ENCODE measurements around the gene ARPC5L. TPM values are rescaled to one million over a fixed set of nuclear protein-coding genes. Genes with fewer than 3 reads are reported as not detected.
A peak's percentile ranks its signal among the peaks of the same experiment; 100 is the strongest.

Gene ARPC5L
- total and polyA plus RNA-seq, 2 of the 13 experiments (the other 11 are each of a cell fraction or from before 2014, with no cell fraction given): 29.9 to 33.8 TPM

- TF ChIP-seq GFI1 (CRISPR knock-in tag; IDR thresholded peaks at IDR 0.05; ENCODE audit: borderline replicate concordance): 0 out of 2 replicates have a peak, but pooled peaks have one; percentile 25
- TF ChIP-seq ZNF558 (CRISPR knock-in tag; IDR thresholded peaks at IDR 0.05; ENCODE audit: borderline replicate concordance): no peak
- 0 out of 2 replicates have a peak, but pooled peaks have one; percentile 80 for TF ChIP-seq SMAD3 (CRISPR knock-in tag; IDR thresholded peaks at IDR 0.05)
- TF ChIP-seq U2AF2 (IDR thresholded peaks at IDR 0.05; ENCODE audit: low read depth, low read length): no peak
- TF ChIP-seq ZNF704 (CRISPR knock-in tag; IDR thresholded peaks at IDR 0.05; ENCODE audit: borderline replicate concordance): no peak
- TF ChIP-seq ZNF276 (CRISPR knock-in tag; IDR thresholded peaks at IDR 0.05; ENCODE audit: low read depth): no peak
- peak; percentile 99 for TF ChIP-seq ZNF121 (CRISPR knock-in tag; IDR thresholded peaks at IDR 0.05)
- no peak for TF ChIP-seq ZBTB38 (CRISPR knock-in tag; IDR thresholded peaks at IDR 0.05)
- no peak for TF ChIP-seq RBM22 (optimal IDR thresholded peaks at IDR 0.05; ENCODE audit: low read length)
- no peak for TF ChIP-seq ATAD3A (CRISPR knock-in tag; IDR thresholded peaks at IDR 0.05)
- TF ChIP-seq GABPA (IDR thresholded peaks at IDR 0.05; ENCODE audit: low read depth, low read length): no peak
- no peak for TF ChIP-seq GABPA (CRISPR knock-in tag; IDR thresholded peaks at IDR 0.05; ENCODE audit: low read depth)
- no peak for TF ChIP-seq RNF2 (conservative IDR thresholded peaks at IDR 0.05; ENCODE audit: low read depth)
- TF ChIP-seq HCFC1 (IDR thresholded peaks at IDR 0.05; ENCODE audit: low read depth, low read length): no peak
- no peak for TF ChIP-seq ZNF484 (CRISPR knock-in tag; IDR thresholded peaks at IDR 0.05; ENCODE audit: borderline replicate concordance, low read depth)
- no peak for TF ChIP-seq PHB2 (IDR thresholded peaks at IDR 0.05; ENCODE audit: partially characterized antibody)
- no peak for TF ChIP-seq ARNT (IDR thresholded peaks at IDR 0.05)
- TF ChIP-seq ZNF709 (CRISPR knock-in tag; IDR thresholded peaks at IDR 0.05): no peak
- 0 out of 2 replicates have a peak, but pooled peaks have one; percentile 38 for TF ChIP-seq RCOR2 (CRISPR knock-in tag; IDR thresholded peaks at IDR 0.05)
- TF ChIP-seq ATF7 (IDR thresholded peaks at IDR 0.05): peak; percentile 86
- no peak for TF ChIP-seq ATF7 (CRISPR knock-in tag; IDR thresholded peaks at IDR 0.05)
- no peak for TF ChIP-seq TRIM24 (CRISPR knock-in tag; IDR thresholded peaks at IDR 0.05)
- TF ChIP-seq CREM (IDR thresholded peaks at IDR 0.05): peak; percentile 55; the same call in 1 of the 2 replicates
- no peak for TF ChIP-seq CREM (CRISPR knock-in tag; IDR thresholded peaks at IDR 0.05)
- TF ChIP-seq HOXA9 (CRISPR knock-in tag; IDR thresholded peaks at IDR 0.05; ENCODE audit: borderline replicate concordance): no peak
- TF ChIP-seq ZNF577 (CRISPR knock-in tag; IDR thresholded peaks at IDR 0.05; ENCODE audit: borderline replicate concordance, low read depth): no peak
- no peak for TF ChIP-seq CREB3 (CRISPR knock-in tag; IDR thresholded peaks at IDR 0.05)
- no peak for TF ChIP-seq SOX13 (IDR thresholded peaks at IDR 0.05)
- TF ChIP-seq SOX13 (CRISPR knock-in tag; conservative IDR thresholded peaks at IDR 0.05 in 1 of 2, IDR thresholded peaks at IDR 0.05 in 1 of 2): peak in 1 of 2 experiments; percentile 48; a peak in 1 of 4 replicates
- peak; percentile 70 for TF ChIP-seq THAP11 (CRISPR knock-in tag; IDR thresholded peaks at IDR 0.05)
Measured at GRCh38 chr9:124897570-124898460, 35.9 kb downstream of the ARPC5L start (continued).
